AG20443 (cell line): ENCODE data around the gene TNS1.

Source experiments
- DNase-seq: peaks from one replicate; pipeline ENCODE4 v3.0.0; 2012; ENCODE audit warnings: low spot score, mixed read lengths

Gene TNS1

GRCh38 chr2:217873371-217873770 lies 129.4 kb downstream of the TNS1 start:
- DNase-seq: no peak

DNA sequence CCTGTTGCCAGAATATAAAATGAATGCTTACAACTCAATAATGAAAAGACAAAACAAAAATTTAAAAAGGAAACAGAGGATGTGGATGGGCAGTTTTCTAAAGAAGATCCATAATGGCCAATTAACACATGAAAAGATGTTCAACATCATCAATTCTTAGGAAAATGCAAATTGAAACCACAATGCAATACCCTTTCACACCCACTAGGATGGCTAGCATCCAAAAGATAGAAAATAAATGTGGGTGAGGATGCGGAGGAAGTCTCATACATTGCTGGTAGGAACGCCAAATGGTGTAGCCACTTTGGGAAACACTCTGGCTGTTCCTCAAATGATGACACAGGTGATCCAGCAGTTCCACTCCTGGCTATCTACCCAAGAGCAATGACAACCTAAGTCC lies 130.5 kb downstream of the TNS1 start:
- no peak for DNase-seq

DNA sequence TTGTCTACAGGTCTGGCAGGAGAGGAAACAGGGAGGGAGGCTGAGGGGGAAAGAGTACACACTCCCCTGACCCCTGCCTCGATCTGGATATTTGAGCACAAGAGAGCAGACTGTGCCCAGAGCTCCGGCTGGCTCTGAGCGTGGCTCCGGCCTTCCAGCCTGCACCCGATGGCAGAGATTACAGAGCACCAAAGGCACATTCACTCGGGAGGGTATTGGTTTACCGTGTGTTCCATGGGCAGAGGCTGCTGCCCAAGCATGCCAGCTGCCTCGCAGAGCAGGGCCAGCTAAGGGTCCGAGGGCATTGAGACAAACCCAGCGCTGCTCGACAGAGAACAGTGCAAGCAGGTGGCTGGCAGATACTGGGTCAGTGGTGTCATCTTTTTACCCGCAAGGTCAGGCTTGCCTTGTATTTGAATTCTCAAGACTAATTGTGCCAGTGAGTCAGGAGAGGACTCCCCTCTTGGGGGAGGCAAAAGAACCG lies 132.2 kb downstream of the TNS1 start:
- DNase-seq: no peak

DNA sequence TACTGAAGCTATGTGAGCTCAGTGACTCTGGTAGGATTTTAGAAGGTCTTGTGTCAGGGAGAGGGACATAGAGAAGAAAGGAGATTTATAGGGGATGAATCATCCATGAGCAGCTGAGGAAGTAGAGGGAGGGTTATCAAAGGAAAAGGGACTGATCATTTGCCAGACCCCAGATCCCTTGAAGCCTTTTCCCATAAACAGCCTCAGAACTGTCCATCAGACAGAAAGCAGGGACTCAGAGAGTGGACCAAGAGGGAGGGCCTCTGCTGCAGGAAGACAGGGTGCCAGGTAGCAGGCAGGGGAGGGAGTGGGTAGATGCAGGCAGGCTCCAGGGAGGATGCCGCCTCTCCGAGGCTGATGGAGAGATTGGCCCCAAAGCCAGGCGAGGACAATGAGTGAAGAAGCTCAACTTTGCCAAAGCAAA lies 133.9 kb downstream of the TNS1 start:
- peak; percentile 52 for DNase-seq

- DNase-seq: no peak
Measured at GRCh38 chr2:217868265-217868892, 134.4 kb downstream of the TNS1 start.

- no peak for DNase-seq
Measured at GRCh38 chr2:217866457-217866856, 136.3 kb downstream of the TNS1 start.

DNA sequence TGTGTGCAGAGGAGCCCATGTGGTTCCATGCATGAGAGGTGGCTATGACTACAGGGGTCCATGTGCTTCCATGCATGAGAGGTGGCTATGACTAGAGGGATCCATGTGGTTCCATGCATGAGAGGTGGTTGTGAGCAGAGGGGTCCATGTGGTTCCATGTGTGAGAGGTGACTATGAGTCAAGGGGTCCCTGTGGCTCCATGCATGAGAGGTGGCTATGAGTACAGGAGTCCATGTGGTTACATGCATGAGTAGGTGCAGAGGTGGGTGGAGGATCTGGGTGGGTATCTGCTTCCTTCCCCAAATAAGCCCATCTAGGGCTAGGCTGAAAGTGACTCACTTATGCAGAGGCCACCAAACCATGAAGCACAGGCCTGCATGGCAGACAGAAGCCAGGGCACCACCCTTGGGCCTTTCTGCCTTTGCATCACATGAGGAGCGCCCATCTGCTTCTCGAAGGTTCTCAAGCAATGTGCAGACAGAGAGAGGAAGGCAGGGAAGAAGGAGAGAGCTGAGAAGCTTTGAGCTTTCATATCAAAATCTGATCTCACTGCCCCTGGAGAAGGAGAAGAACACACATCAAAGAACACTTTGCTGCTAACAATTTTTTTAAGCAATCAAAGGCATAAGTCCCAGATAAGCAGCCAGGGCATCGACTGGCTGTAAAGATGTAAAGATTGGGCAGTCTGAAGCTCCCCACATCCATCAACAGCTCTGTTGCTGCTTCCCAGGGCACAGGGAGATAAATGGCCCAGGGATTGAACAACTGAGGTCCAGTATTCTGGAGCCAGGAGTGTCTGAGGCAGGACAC lies 137.6 kb downstream of the TNS1 start:
- no peak for DNase-seq

- no peak for DNase-seq
Measured at GRCh38 chr2:217863883-217864282, 138.9 kb downstream of the TNS1 start.

GRCh38 chr2:217861334-217861877 lies 141.4 kb downstream of the TNS1 start:
- no peak for DNase-seq

- DNase-seq: no peak
Measured at GRCh38 chr2:217859926-217860325, 142.9 kb downstream of the TNS1 start.

GRCh38 chr2:217858519-217859491 lies 144.0 kb downstream of the TNS1 start:
- peak; percentile 93 for DNase-seq

- DNase-seq: no peak
Measured at GRCh38 chr2:217857624-217858506, 144.9 kb downstream of the TNS1 start.

- no peak for DNase-seq
Measured at GRCh38 chr2:217856871-217857270, 145.9 kb downstream of the TNS1 start.

GRCh38 chr2:217856159-217856558 lies 146.6 kb downstream of the TNS1 start:
- DNase-seq: no peak

DNA sequence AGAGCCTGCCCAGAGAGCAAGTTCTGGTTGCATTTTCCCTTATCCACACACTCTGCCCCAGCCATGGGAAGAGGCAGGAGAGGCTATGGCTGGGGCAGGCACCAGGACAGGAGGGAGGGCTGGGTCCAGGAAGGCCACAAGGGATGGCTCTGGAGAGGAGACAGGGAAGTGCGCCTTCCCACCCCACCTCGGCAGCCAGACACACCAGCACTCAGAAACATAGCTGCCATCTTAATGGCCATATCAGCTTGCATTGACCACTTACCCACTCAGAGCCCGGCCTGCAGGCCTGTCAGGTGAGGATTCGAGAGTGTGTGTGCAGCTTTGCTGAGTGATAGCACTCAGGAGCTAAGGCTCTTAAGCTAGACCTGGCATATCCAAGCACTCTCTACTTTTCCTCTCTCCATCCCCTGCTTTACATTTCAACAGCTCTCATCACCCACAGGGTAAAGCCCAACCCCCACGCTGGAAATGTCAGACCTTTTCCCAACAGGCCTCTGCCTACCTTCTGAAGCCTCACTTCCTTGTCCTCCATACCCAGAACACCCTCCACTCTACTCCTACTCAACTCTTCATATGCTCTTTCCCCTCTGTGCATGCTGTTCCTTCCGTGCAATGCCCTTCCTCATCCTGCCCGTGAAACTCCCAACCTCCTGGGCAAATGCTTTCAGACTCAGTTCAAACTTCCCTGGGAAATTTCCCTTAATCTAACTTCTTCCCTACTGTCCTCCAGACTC lies 147.9 kb downstream of the TNS1 start:
- DNase-seq: no peak

- no peak for DNase-seq
Measured at GRCh38 chr2:217853961-217854360, 148.8 kb downstream of the TNS1 start.

DNA sequence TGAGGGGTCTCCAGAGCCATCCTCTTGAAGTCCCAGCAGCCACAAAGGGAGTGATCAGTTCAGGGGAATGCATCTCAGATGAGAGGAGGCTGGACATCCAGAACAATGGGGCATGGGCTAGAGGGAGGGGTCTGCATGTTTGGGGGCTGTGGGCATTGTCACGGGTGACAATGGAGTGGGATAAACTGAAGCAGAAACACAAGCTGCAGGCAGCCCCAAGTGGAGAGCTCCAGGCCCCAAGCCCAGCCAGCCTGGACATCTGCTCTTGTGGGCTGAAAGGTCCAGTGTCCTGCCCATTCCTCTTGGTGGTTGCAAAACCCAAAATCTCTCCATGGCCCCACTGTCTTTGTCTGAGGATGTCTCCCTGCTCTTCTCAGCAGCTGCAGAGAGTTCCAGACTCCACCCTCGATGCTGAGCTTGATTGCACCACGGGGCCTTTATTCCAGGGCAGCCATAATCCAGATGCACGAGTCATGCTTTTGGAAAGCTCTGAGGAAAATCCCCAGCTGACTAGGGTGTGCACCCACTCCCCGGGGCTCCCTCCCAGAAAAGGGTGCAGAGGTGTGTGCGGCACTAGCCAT lies 149.4 kb downstream of the TNS1 start:
- DNase-seq: peak; percentile 84

- DNase-seq: no peak
Measured at GRCh38 chr2:217852555-217853211, 150.1 kb downstream of the TNS1 start.
